Ascending aorta (tissue), 2 donors: ENCODE measurements around the gene PCBP3. TPM values are rescaled to one million over a fixed set of nuclear protein-coding genes. Genes with fewer than 3 reads are reported as not detected.
"Not testable (repeated sequence)": the region's sequence is repeated elsewhere in the genome, so short reads cannot be mapped to it uniquely, and the experiment has no call there.

ENCODE experiments used
- DNase-seq, 2 donors: peaks; one replicate each; pipeline ENCODE4 v3.0.0-alpha.2; 2019; ENCODE audit warnings: low spot score in 2 of 2
- H3K27ac ChIP-seq, 2 donors: fragments of 200-600 bp; sonication (generic); one replicate each; pipeline ENCODE4 v1.5.1; 2016 to 2017; ENCODE audit warnings: mild to moderate bottlenecking in 1 of 2
- H3K27me3 ChIP-seq: fragments of 200-600 bp; sonication (generic); one replicate; pipeline ENCODE4 v1.5.1; 2017
- H3K36me3 ChIP-seq, 2 donors: fragments of 200-600 bp; sonication (generic); one replicate each; pipeline ENCODE4 v1.5.1; 2016
- H3K4me1 ChIP-seq, 2 donors: fragments of 200-600 bp; sonication (generic); one replicate each; pipeline ENCODE4 v1.5.1; 2016 to 2017; ENCODE audit warnings: mild to moderate bottlenecking in 1 of 2
- H3K4me3 ChIP-seq, 2 donors: fragments of 200-600 bp; sonication (generic); one replicate each; pipeline ENCODE4 v1.5.1; 2016 to 2017; ENCODE audit warnings: mild to moderate bottlenecking in 1 of 2
- H3K9me3 ChIP-seq, 2 donors: fragments of 200-600 bp; sonication (generic); one replicate each; pipeline ENCODE4 v1.5.1; 2016
- CTCF ChIP-seq, 3 experiments: fragments of 200-600 bp in 2 of 3; fragments of 450-650 bp in 1 of 3; sonication (generic) in 2 of 3; IDR thresholded peaks; one replicate each; pipeline ENCODE4 v1.5.1; 2016 to 2019; ENCODE audit warnings: antibody characterized with exemption in 3 of 3, mild to moderate bottlenecking in 1 of 3, moderate library complexity in 1 of 3
- intact Hi-C: fragments of 100-400 bp; cut with DNase I; formaldehyde crosslinking; loops from one replicate; pipeline ENCODE4 v1.15.1; 2023
- total RNA-seq: library from RNA; depleted of rRNA; stranded (reverse); fragments of >200 nt; gene quantifications from one replicate; pipeline ENCODE4 v1.1.0, GENCODE V29; 2016

PCBP3 gene
- total RNA-seq, 1 donor from 2014 or later = not detected

GRCh38 chr21:45641480-45642035 is 2.0 kb upstream of the PCBP3 start:
- peaks cover 4% of the 10 kb centered on the region for H3K27me3 ChIP-seq
- H3K4me3 ChIP-seq = no peak overlapping the region
- no peaks in the 10 kb centered on the region for H3K9me3 ChIP-seq
- no peak for DNase-seq
- intact Hi-C loops = loop anchor here (2.0 to 5.0 kb wide), 4 partner anchors 84 to 1304 kb away; partner anchors contain the start of genes CFAP410, LSS and PTTG1IP
- no peaks in the 10 kb centered on the region for H3K36me3 ChIP-seq
- TF ChIP-seq CTCF (IDR thresholded peaks at IDR 0.05) = no peak
- peaks cover 2 to 3% of the 10 kb centered on the region in 2 donors for H3K4me1 ChIP-seq
- H3K27ac ChIP-seq = no peak overlapping the region

- Histone ChIP-seq H3K36me3 (no peaks in the 10 kb centered on the region), H3K9me3 (no peaks in the 10 kb centered on the region), H3K4me1 (peaks cover 2 to 3% of the 10 kb centered on the region in 2 donors), H3K27ac (peak overlapping the region; percentile 11 to 53), H3K4me3 (peak overlapping the region; percentile 38 to 67), H3K27me3 (peaks cover 4% of the 10 kb centered on the region)
- no peak for TF ChIP-seq CTCF (IDR thresholded peaks at IDR 0.05)
- no peak for DNase-seq
- intact Hi-C loops = loop anchor here (2.0 to 5.0 kb wide), 4 partner anchors 85 to 1305 kb away; partner anchors contain the start of genes CFAP410, LSS and PTTG1IP
Measured at GRCh38 chr21:45642122-45642813, 1.3 kb upstream of the PCBP3 start.

GRCh38 chr21:45644041-45644906 is 749 bp downstream of the PCBP3 start:
- Histone ChIP-seq H3K27me3 (peaks cover 4% of the 10 kb centered on the region), H3K27ac (no peak overlapping the region), H3K9me3 (no peaks in the 10 kb centered on the region), H3K36me3 (no peaks in the 10 kb centered on the region), H3K4me1 (peaks cover 2 to 3% of the 10 kb centered on the region in 2 donors), H3K4me3 (peak overlapping the region; percentile 67)
- intact Hi-C loops = loop anchor here (5.0 kb wide), 3 partner anchors 87 to 1307 kb away; partner anchors contain the start of genes CFAP410 and PTTG1IP
- DNase-seq = no peak
- no peak for TF ChIP-seq CTCF (IDR thresholded peaks at IDR 0.05)

- Histone ChIP-seq H3K27ac (no peak overlapping the region), H3K27me3 (no peaks in the 10 kb centered on the region), H3K36me3 (no peaks in the 10 kb centered on the region), H3K4me1 (no peaks in the 10 kb centered on the region), H3K9me3 (no peaks in the 10 kb centered on the region), H3K4me3 (no peak overlapping the region)
- intact Hi-C loops = no loop called here
- no peak for TF ChIP-seq CTCF (IDR thresholded peaks at IDR 0.05)
- DNase-seq = no peak
Measured at GRCh38 chr21:45651921-45652320, 8.4 kb downstream of the PCBP3 start.

GRCh38 chr21:45655124-45655523 is 11.6 kb downstream of the PCBP3 start:
- no peaks in the 10 kb centered on the region for H3K27me3 ChIP-seq
- H3K4me1 ChIP-seq = no peaks in the 10 kb centered on the region
- DNase-seq = no peak
- no peaks in the 10 kb centered on the region for H3K9me3 ChIP-seq
- H3K27ac ChIP-seq = no peak overlapping the region
- TF ChIP-seq CTCF (IDR thresholded peaks at IDR 0.05) = no peak
- H3K4me3 ChIP-seq = no peak overlapping the region
- intact Hi-C loops = no loop called here
- no peaks in the 10 kb centered on the region for H3K36me3 ChIP-seq

- H3K9me3 ChIP-seq, H3K4me1 ChIP-seq, DNase-seq, H3K27ac ChIP-seq, H3K27me3 ChIP-seq, intact Hi-C loops, H3K36me3 ChIP-seq, H3K4me3 ChIP-seq: not testable (repeated sequence)
Measured at GRCh38 chr21:45656114-45656513, 12.6 kb downstream of the PCBP3 start.

- intact Hi-C loops, H3K4me3 ChIP-seq, H3K27me3 ChIP-seq, H3K36me3 ChIP-seq, H3K4me1 ChIP-seq, H3K27ac ChIP-seq, DNase-seq: not testable (repeated sequence)
- peaks cover 0 to 20% of the 10 kb centered on the region in 2 donors for H3K9me3 ChIP-seq
Measured at GRCh38 chr21:45661913-45662622, 18.5 kb downstream of the PCBP3 start.
